ENCODE measurements around the gene MAP4K4.

The MAP4K4 gene

DNA sequence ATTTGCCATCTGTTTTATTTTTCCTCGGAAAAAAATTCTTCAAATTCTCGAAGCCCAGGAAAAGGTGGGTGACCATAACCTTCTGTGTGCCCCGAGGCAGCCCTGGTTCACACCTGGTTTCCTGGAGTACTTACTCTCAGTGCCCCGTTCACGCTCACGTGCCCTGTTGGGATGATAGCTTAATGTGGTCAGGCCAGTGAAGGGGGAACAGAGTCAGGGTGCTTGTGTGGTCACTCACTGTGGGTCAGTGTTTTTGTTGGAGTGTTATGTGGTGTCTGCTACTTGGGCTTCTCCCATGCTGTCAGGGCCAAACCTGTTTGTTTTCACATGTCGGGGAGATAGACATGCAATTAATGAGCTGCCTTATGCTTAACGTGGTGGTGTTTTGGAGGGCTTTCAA lies 78.1 kb downstream of the MAP4K4 start:
- Histone ChIP-seq H3K36me3 (replicated peaks; ENCODE audit: low read depth, low read length) (no peaks in the 10 kb centered on the region), H3K27ac (ENCODE audit: low read length) (no peak overlapping the region), H3K4me3 (ENCODE audit: low read length) (no peak overlapping the region), H3K9me3 (ENCODE audit: insufficient read depth, low read length) (no peaks in the 10 kb centered on the region), H3K9ac (ENCODE audit: low read length) (no peak overlapping the region), H4K20me1 (ENCODE audit: insufficient read depth, low read length) (peaks cover 95% of the 10 kb centered on the region), H3K4me2 (ENCODE audit: low read length) (no peak overlapping the region), H3K79me2 (ENCODE audit: low read length) (peaks cover 99% of the 10 kb centered on the region), H3K4me1 (ENCODE audit: low read length) (peaks cover 27% of the 10 kb centered on the region), H2AFZ (ENCODE audit: low read depth, low read length) (no peak overlapping the region), H3K27me3 (ENCODE audit: low read depth, low read length) (no peaks in the 10 kb centered on the region)
- no peak for TF ChIP-seq EZH2phosphoT487 (IDR thresholded peaks at IDR 0.05; ENCODE audit: low read depth)
- TF ChIP-seq, protein P1, sequence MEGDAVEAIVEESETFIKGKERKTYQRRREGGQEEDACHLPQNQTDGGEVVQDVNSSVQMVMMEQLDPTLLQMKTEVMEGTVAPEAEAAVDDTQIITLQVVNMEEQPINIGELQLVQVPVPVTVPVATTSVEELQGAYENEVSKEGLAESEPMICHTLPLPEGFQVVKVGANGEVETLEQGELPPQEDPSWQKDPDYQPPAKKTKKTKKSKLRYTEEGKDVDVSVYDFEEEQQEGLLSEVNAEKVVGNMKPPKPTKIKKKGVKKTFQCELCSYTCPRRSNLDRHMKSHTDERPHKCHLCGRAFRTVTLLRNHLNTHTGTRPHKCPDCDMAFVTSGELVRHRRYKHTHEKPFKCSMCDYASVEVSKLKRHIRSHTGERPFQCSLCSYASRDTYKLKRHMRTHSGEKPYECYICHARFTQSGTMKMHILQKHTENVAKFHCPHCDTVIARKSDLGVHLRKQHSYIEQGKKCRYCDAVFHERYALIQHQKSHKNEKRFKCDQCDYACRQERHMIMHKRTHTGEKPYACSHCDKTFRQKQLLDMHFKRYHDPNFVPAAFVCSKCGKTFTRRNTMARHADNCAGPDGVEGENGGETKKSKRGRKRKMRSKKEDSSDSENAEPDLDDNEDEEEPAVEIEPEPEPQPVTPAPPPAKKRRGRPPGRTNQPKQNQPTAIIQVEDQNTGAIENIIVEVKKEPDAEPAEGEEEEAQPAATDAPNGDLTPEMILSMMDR (IDR thresholded peaks at IDR 0.05; ENCODE audit: low read depth, low read length): no peak

DNA sequence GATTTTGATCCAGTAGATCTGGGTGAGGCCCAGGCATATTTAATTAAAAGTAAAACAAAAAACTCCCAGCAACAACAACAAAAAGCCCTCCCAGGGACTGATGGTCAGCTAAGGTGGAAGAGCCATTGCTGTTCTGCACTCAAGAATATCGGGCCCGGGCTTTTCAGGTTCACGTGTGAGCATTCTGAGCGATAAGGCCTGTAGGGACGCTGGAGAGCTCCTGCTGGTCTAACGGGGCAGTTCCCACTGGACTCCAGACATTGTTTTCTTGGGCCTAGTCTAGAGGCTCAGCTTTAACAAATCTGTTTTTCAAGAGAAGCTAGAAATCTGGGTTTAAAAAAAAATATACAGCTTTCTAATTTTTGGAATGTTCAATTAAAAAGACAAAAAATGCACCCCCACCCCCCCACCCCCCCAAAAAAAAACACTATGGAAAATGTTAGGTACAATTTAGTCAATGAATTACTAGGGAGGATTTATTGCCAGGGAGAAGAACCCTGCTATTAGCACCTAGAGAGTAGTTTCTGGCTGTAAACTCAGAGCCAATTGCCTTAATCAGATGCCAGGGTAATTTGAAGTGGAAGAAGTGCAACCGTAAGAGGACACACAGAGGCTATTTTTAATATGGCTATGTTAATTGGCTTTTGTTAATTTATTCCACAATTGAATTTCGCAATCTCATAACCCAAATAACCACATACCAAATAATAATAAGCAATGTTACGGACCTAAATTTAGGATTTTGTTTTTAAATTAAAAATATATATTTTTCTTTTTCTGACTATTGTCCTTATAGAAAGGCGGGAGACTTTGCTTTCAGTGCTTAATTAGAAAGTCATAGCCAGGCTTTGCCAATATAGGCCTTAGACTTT lies 78.9 kb downstream of the MAP4K4 start:
- Histone ChIP-seq H3K79me2 (ENCODE audit: low read length) (peaks cover 99% of the 10 kb centered on the region), H3K4me1 (ENCODE audit: low read length) (peaks cover 27% of the 10 kb centered on the region), H3K4me2 (ENCODE audit: low read length) (no peak overlapping the region), H3K27ac (ENCODE audit: low read length) (no peak overlapping the region), H4K20me1 (ENCODE audit: insufficient read depth, low read length) (peaks cover 93% of the 10 kb centered on the region), H3K4me3 (ENCODE audit: low read length) (no peak overlapping the region), H2AFZ (ENCODE audit: low read depth, low read length) (no peak overlapping the region), H3K9ac (ENCODE audit: low read length) (no peak overlapping the region), H3K36me3 (replicated peaks; ENCODE audit: low read depth, low read length) (no peaks in the 10 kb centered on the region), H3K27me3 (ENCODE audit: low read depth, low read length) (no peaks in the 10 kb centered on the region), H3K9me3 (ENCODE audit: insufficient read depth, low read length) (no peaks in the 10 kb centered on the region)
- TF ChIP-seq, protein P1 (IDR thresholded peaks at IDR 0.05; ENCODE audit: low read depth, low read length): no peak
- TF ChIP-seq EZH2phosphoT487 (IDR thresholded peaks at IDR 0.05; ENCODE audit: low read depth): no peak

DNA sequence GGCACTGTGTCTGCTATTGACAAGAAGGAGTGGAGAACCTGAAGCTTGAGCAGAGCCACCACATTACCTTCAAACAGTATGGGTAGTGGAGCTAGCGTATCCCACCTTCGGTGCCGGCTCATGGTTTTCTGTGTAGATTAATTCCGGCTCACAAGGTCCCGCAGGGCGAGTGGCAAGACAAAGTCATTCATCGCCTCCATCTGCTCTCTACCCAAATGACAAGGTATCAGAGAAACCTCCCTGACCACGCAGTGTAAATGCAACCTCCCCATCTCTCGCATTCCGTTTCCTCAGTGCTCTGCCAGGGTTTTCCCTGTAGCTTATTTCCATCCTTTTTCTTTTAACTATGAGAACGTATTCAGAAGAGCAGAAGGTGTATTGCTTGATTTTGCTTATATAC lies 79.8 kb downstream of the MAP4K4 start:
- Histone ChIP-seq H4K20me1 (ENCODE audit: insufficient read depth, low read length) (peaks cover 93% of the 10 kb centered on the region), H3K27ac (ENCODE audit: low read length) (no peak overlapping the region), H3K27me3 (ENCODE audit: low read depth, low read length) (no peaks in the 10 kb centered on the region), H3K4me1 (ENCODE audit: low read length) (peaks cover 37% of the 10 kb centered on the region), H3K9me3 (ENCODE audit: insufficient read depth, low read length) (no peaks in the 10 kb centered on the region), H3K9ac (ENCODE audit: low read length) (no peak overlapping the region), H3K4me2 (ENCODE audit: low read length) (no peak overlapping the region), H3K79me2 (ENCODE audit: low read length) (peaks cover 99% of the 10 kb centered on the region), H3K4me3 (ENCODE audit: low read length) (no peak overlapping the region), H2AFZ (ENCODE audit: low read depth, low read length) (no peak overlapping the region), H3K36me3 (replicated peaks; ENCODE audit: low read depth, low read length) (no peaks in the 10 kb centered on the region)
- TF ChIP-seq EZH2phosphoT487 (IDR thresholded peaks at IDR 0.05; ENCODE audit: low read depth): no peak
- TF ChIP-seq, protein P1 (IDR thresholded peaks at IDR 0.05; ENCODE audit: low read depth, low read length): no peak

DNA sequence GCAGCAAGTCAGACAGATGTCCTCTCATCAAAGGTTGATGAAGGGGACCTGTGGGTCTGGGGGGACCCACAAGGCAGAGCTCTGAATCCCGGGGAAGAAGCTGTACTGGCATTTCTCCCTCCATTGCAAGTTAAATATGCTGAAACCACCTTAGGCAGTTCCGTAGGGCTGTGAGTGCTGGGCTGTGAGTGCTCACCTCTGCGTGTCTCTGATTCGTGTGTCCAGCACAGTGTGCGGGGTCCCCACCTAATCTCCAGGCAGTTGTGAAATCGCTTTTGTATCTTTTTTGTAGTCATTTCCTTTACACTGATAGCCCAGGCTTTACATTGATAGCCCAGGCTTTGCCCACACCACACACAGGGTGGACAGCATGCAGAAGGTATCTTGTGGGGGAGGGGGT lies 80.6 kb downstream of the MAP4K4 start:
- Histone ChIP-seq H3K4me3 (ENCODE audit: low read length) (no peak overlapping the region), H3K27ac (ENCODE audit: low read length) (no peak overlapping the region), H3K36me3 (replicated peaks; ENCODE audit: low read depth, low read length) (no peaks in the 10 kb centered on the region), H3K79me2 (ENCODE audit: low read length) (peaks cover 99% of the 10 kb centered on the region), H3K4me1 (ENCODE audit: low read length) (peaks cover 44% of the 10 kb centered on the region), H4K20me1 (ENCODE audit: insufficient read depth, low read length) (peaks cover 93% of the 10 kb centered on the region), H3K4me2 (ENCODE audit: low read length) (no peak overlapping the region), H3K9ac (ENCODE audit: low read length) (no peak overlapping the region), H3K27me3 (ENCODE audit: low read depth, low read length) (no peaks in the 10 kb centered on the region), H2AFZ (ENCODE audit: low read depth, low read length) (no peak overlapping the region), H3K9me3 (ENCODE audit: insufficient read depth, low read length) (no peaks in the 10 kb centered on the region)
- no peak for TF ChIP-seq EZH2phosphoT487 (IDR thresholded peaks at IDR 0.05; ENCODE audit: low read depth)
- TF ChIP-seq, protein P1 (IDR thresholded peaks at IDR 0.05; ENCODE audit: low read depth, low read length): no peak
